ENCODE measurements around the gene PPM1J.
"Not testable (repeated sequence)": the region's sequence is repeated elsewhere in the genome, so short reads cannot be mapped to it uniquely, and the experiment has no call there.

The PPM1J gene

GRCh38 chr1:112727716-112728115, 12.6 kb upstream of the PPM1J start:
- H3K79me2 ChIP-seq = no peaks in the 10 kb centered on the region
- no peaks in the 10 kb centered on the region for H3K27me3 ChIP-seq (ENCODE audit: control insufficient read depth, insufficient read depth, low read length)
- H3K27ac ChIP-seq = no peak overlapping the region
- TF ChIP-seq CTCF (IDR thresholded peaks at IDR 0.05) = no peak
- H3K4me3 ChIP-seq (ENCODE audit: low read depth, low read length) = no peak overlapping the region
- H2AFZ ChIP-seq = no peak overlapping the region
- H3K36me3 ChIP-seq (ENCODE audit: control insufficient read depth, insufficient read depth, low read length) = no peaks in the 10 kb centered on the region
- no peak overlapping the region for H3K4me2 ChIP-seq (ENCODE audit: low read length)
- H3K9me3 ChIP-seq (ENCODE audit: control insufficient read depth, low read length) = no peaks in the 10 kb centered on the region
- no peak overlapping the region for H3K9ac ChIP-seq
- no peaks in the 10 kb centered on the region for H3K4me1 ChIP-seq

GRCh38 chr1:112724240-112724639, 9.1 kb upstream of the PPM1J start:
- H3K9me3 ChIP-seq (ENCODE audit: control insufficient read depth, low read length); H3K4me3 ChIP-seq (ENCODE audit: low read depth, low read length); H2AFZ ChIP-seq; H3K27ac ChIP-seq; H3K4me1 ChIP-seq; H3K9ac ChIP-seq; H3K27me3 ChIP-seq (ENCODE audit: control insufficient read depth, insufficient read depth, low read length); H3K36me3 ChIP-seq (ENCODE audit: control insufficient read depth, insufficient read depth, low read length); H3K4me2 ChIP-seq (ENCODE audit: low read length); H3K79me2 ChIP-seq: not testable (repeated sequence)

- Histone ChIP-seq H3K9ac (no peak overlapping the region), H3K27me3 (ENCODE audit: control insufficient read depth, insufficient read depth, low read length) (no peaks in the 10 kb centered on the region), H3K4me1 (no peaks in the 10 kb centered on the region), H3K9me3 (ENCODE audit: control insufficient read depth, low read length) (no peaks in the 10 kb centered on the region), H3K79me2 (no peaks in the 10 kb centered on the region), H2AFZ (no peak overlapping the region), H3K27ac (no peak overlapping the region), H3K4me3 (ENCODE audit: low read depth, low read length) (no peak overlapping the region), H3K36me3 (ENCODE audit: control insufficient read depth, insufficient read depth, low read length) (no peaks in the 10 kb centered on the region), H3K4me2 (ENCODE audit: low read length) (no peak overlapping the region)
- TF ChIP-seq CTCF (IDR thresholded peaks at IDR 0.05) = no peak
Measured at GRCh38 chr1:112723511-112723839, 8.3 kb upstream of the PPM1J start.

DNA sequence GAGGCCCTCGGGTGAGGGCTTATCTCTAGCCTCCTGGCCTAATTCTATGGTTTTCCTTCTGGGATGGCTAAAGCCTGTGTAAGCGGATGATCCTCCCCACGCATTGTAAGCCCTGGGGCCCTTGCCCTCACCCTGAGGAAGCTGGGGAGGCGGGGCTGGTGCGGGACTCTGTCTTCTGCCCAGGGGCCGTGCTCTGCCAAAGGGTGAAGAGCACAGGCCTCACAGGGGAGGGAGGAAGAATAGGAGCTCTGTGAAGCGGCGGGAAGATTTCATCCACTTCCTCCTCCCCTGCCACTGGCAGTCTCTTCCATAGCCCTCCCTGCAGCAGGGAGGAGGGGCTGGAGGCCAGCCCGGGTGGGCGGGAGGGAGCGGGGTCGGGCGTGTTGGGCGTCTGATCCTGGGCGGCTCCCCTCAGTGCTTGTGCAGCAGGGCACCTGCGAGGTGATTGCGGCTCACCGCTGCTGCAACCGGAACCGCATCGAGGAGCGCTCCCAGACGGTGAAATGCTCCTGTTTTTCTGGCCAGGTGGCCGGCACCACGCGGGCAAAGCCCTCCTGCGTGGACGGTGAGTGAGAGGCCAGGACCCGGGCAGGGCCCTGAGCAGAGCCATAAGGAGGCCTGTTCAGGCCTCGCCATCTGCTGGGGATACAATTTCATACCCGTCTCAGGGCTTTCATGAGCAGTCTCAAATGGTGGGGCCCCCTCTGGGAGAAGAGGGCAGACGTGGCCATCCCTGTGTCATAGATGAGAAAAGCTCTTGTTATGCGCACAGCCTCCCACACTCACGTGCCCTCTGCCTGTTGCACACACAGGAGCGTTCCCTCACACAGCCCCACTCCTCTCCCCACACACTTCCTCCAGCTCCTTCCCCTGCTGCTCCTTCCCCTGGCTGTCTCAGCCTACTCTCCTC, 7.7 kb upstream of the PPM1J start:
- no peak overlapping the region for H2AFZ ChIP-seq
- H3K36me3 ChIP-seq (ENCODE audit: control insufficient read depth, insufficient read depth, low read length) = no peaks in the 10 kb centered on the region
- H3K27ac ChIP-seq = no peak overlapping the region
- no peak for TF ChIP-seq CTCF (IDR thresholded peaks at IDR 0.05)
- no peak overlapping the region for H3K9ac ChIP-seq
- H3K27me3 ChIP-seq (ENCODE audit: control insufficient read depth, insufficient read depth, low read length) = no peaks in the 10 kb centered on the region
- H3K4me3 ChIP-seq (ENCODE audit: low read depth, low read length) = no peak overlapping the region
- no peaks in the 10 kb centered on the region for H3K4me1 ChIP-seq
- H3K79me2 ChIP-seq = no peaks in the 10 kb centered on the region
- H3K9me3 ChIP-seq (ENCODE audit: control insufficient read depth, low read length) = no peaks in the 10 kb centered on the region
- H3K4me2 ChIP-seq (ENCODE audit: low read length) = no peak overlapping the region

DNA sequence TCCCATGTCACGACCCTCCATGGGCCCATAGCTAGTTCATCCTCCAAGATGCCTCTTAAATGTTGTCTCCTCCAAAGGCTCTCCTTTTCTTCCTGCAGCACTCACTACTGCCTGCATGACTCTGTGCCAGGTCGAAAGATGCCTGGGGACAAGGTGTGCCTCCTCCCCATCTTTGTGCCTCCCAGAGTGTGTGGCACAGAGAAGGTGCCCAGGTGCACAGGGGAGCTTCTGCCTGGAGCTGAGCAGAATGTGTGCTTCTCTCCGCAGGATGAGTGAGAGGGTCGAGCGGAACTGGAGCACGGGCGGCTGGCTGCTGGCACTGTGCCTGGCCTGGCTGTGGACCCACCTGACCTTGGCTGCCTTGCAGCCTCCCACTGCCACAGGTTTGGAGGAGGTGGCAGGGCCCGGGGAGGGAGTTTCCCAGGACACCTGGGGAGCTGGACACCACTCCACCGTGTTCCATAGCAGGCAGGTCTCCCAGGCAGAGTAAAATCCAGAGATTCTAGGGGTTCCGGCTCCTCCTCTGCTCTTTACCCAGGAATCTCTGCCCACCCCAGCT, 6.9 kb upstream of the PPM1J start:
- Histone ChIP-seq H3K9ac (no peak overlapping the region), H3K4me2 (ENCODE audit: low read length) (no peak overlapping the region), H3K4me3 (ENCODE audit: low read depth, low read length) (no peak overlapping the region), H3K4me1 (no peaks in the 10 kb centered on the region), H2AFZ (no peak overlapping the region), H3K79me2 (no peaks in the 10 kb centered on the region), H3K9me3 (ENCODE audit: control insufficient read depth, low read length) (no peaks in the 10 kb centered on the region), H3K27ac (no peak overlapping the region), H3K27me3 (ENCODE audit: control insufficient read depth, insufficient read depth, low read length) (no peaks in the 10 kb centered on the region), H3K36me3 (ENCODE audit: control insufficient read depth, insufficient read depth, low read length) (no peaks in the 10 kb centered on the region)
- TF ChIP-seq CTCF (IDR thresholded peaks at IDR 0.05) = no peak

DNA sequence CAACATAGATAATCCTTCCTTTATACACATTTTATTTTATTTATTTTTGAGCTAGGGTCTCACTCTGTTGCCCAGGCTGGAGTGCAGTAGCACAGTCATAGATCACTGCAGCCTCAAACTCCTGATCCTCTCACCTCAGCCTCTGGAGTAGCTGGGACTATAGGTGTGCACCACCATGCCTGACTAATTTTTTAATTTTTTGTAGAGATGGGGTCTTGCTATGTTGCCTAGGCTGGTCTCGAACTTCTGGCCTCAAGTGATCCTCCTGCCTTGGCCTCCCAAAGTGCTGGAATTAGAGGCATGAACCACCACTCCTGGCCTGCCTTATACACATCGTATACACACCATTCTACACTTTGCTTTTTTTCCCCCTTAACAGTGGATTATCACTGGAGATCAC, 6.2 kb upstream of the PPM1J start:
- H2AFZ ChIP-seq; H3K9me3 ChIP-seq (ENCODE audit: control insufficient read depth, low read length); H3K36me3 ChIP-seq (ENCODE audit: control insufficient read depth, insufficient read depth, low read length); H3K4me3 ChIP-seq (ENCODE audit: low read depth, low read length); H3K27me3 ChIP-seq (ENCODE audit: control insufficient read depth, insufficient read depth, low read length); H3K9ac ChIP-seq; H3K4me1 ChIP-seq; H3K79me2 ChIP-seq; H3K4me2 ChIP-seq (ENCODE audit: low read length); H3K27ac ChIP-seq: not testable (repeated sequence)
